Tibial nerve (tissue), 4 donors: Measurements from ENCODE around the gene HOXA4. TPM values are rescaled to one million over a fixed set of nuclear protein-coding genes. Genes with fewer than 3 reads are reported as not detected.

Source experiments
- DNase-seq, 2 donors: peaks; one replicate each; pipeline ENCODE4 v3.0.0-alpha.2; 2019; ENCODE audit warnings: low spot score in 2 of 2
- H3K27ac ChIP-seq, 4 donors: fragments of 200-600 bp; sonication (generic) in 3 of 4; one replicate each; pipeline ENCODE4 v1.5.1; 2017 to 2019; ENCODE audit warnings: mild to moderate bottlenecking in 1 of 4
- H3K27me3 ChIP-seq, 2 donors: fragments of 200-600 bp; sonication (generic) in 1 of 2; one replicate each; pipeline versions ENCODE4 v1.5.1 to v1.6.0; 2017 to 2019
- H3K36me3 ChIP-seq, 3 donors: fragments of 200-600 bp; sonication (generic); one replicate each; pipeline ENCODE4 v1.5.1; 2018 to 2019
- H3K4me1 ChIP-seq, 4 donors: fragments of 200-600 bp; sonication (generic) in 3 of 4; one replicate each; pipeline ENCODE4 v1.5.1; 2017 to 2019
- H3K4me3 ChIP-seq, 4 donors: fragments of 200-600 bp; sonication (generic) in 3 of 4; one replicate each; pipeline ENCODE4 v1.5.1; 2017 to 2019; ENCODE audit warnings: mild to moderate bottlenecking in 1 of 4, moderate library complexity in 1 of 4
- H3K9me3 ChIP-seq, 4 donors: fragments of 200-600 bp; sonication (generic) in 3 of 4; one replicate each; pipeline ENCODE4 v1.5.1; 2017 to 2019
- CTCF ChIP-seq, 5 experiments: fragments of 200-600 bp in 3 of 5; fragments of 450-650 bp in 2 of 5; sonication (generic) in 3 of 5; IDR thresholded peaks; one replicate each; pipeline ENCODE4 v1.5.1; 2016 to 2019; ENCODE audit warnings: antibody characterized with exemption in 5 of 5, mild to moderate bottlenecking in 3 of 5, moderate library complexity in 2 of 5
- EP300 ChIP-seq, 2 donors: sonication (generic); formaldehyde crosslinking; IDR thresholded peaks; one replicate each; pipeline ENCODE4 v1.6.1; 2017; ENCODE audit warnings: antibody characterized with exemption in 2 of 2, mild to moderate bottlenecking in 1 of 2
- POLR2A ChIP-seq, 2 donors: fragments of 450-650 bp; IDR thresholded peaks; one replicate each; pipeline ENCODE4 v1.6.1; 2017; ENCODE audit warnings: antibody characterized with exemption in 2 of 2, mild to moderate bottlenecking in 2 of 2, moderate library complexity in 2 of 2
- WGBS, 2 donors: methylation state at CpG; one replicate each; pipeline ENCODE4 v1.1.5; 2018; 5-methylcytosine and 5-hydroxymethylcytosine counted together
- small RNA-seq: library from RNA; depleted of rRNA; stranded (forward); fragments of <200 nt; gene quantifications from one replicate; pipeline ENCODE3, GENCODE V24; 2016
- total RNA-seq, 4 donors: library from RNA; depleted of rRNA; stranded (reverse); fragments of >200 nt; gene quantifications; one replicate each; pipeline ENCODE4 v1.1.0, GENCODE V29; 2016

HOXA4 gene
- total RNA-seq, 4 donors from 2014 or later: 4.4 to 6.3 (median 4.7) TPM

DNA sequence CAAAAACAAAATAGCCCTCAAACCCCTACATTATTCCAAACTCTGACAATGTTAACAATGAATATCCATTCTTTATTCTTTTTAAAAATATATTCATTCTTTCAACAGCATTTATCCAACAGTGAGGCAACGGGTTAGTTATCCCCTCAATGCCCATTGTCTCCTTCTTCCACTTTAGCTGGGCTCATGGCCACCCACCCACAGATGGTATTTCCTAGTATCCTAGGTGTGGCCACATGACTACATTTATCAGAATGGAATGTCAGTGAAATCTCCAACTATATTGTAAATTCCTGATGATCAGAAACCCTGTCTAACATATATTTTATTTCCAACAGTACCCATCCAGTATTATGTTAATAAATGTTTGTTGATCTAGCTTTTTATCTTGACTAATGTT is 48.4 kb downstream of the HOXA4 start:
- Histone ChIP-seq H3K27ac (no peak overlapping the region), H3K27me3 (peaks cover 0 to 7% of the 10 kb centered on the region in 2 donors), H3K36me3 (no peaks in the 10 kb centered on the region), H3K9me3 (peaks cover 0 to 1% (median 0%) of the 10 kb centered on the region in 4 donors), H3K4me1 (no peaks in the 10 kb centered on the region), H3K4me3 (no peak overlapping the region)
- WGBS, 2 donors: 42 to 47% methylated on average over 1 of the region's 1 CpG
- TF ChIP-seq POLR2A (IDR thresholded peaks at IDR 0.05) (no peak), EP300 (IDR thresholded peaks at IDR 0.05) (no peak), CTCF (IDR thresholded peaks at IDR 0.05) (no peak)
- DNase-seq: no peak

DNA sequence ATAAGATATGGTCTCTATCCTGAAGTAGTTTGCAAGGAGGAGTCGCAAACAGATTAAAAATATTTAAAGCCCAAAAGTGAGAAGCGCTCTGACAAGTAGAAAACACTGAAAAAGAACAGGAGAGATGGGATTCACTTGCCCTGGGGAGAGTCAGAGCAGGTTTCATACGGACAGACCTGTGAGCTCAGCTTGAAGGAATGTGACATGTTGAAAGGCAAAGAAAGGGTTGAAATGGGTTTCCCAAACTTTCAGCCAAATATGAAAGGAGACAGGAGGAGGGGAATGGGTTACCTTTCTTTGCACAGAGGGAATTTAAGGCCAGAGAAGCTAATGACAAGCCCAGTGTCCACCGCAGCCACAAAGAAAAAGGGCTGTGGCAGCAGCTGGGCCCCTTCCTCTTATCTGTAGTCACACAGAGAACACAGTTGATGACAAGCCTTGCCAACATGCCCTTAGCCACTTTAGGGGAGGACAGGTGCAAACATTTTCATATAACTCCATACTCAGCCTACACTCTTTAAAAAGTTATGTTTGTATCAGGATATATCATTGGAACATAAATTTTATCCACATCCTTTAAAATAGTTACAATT is 49.6 kb downstream of the HOXA4 start:
- no peak for TF ChIP-seq CTCF (IDR thresholded peaks at IDR 0.05)
- no peak for TF ChIP-seq EP300 (IDR thresholded peaks at IDR 0.05)
- TF ChIP-seq POLR2A (IDR thresholded peaks at IDR 0.05): no peak
- Histone ChIP-seq H3K4me3 (no peak overlapping the region), H3K4me1 (no peaks in the 10 kb centered on the region), H3K27me3 (no peaks in the 10 kb centered on the region), H3K36me3 (no peaks in the 10 kb centered on the region), H3K27ac (no peak overlapping the region), H3K9me3 (no peaks in the 10 kb centered on the region)
- 72 to 77% methylated on average over 4 of the region's 4 CpGs for WGBS, 2 donors
- no peak for DNase-seq

DNA sequence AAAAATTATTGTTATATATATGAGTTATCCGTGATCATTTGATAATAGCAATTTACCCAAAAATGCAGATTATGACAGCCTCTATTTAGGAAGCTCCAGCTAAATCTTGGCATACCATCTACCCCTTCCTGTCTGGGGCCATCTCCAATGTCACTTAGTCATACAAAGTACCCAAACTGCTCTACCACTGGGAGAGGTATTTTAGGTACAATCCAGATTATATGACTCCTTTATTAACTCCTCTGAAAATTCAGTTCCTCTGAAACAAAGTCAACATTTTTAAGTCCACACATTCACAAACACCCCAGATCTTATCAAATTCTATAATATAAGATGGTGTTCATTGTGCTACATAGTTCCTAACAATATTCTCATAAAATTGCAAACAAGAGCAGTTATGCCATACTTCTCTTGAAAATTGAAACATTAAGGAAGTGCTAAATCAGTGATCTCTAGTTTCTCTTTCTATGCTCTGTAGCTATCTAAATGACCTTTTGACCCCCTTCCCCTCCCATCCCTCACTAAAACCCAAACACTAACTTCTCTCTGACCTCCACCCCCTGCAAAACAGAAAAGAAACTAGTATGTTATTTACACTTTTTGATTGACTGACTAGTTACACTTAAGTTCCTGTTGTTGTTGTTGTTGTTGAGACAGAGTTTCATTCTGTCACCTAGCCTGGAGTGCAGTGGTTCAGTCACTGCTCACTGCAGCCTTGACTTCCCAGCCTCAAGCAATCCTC is 51.2 kb downstream of the HOXA4 start:
- H3K27me3 ChIP-seq: no peaks in the 10 kb centered on the region
- no peaks in the 10 kb centered on the region for H3K36me3 ChIP-seq
- no peak overlapping the region for H3K27ac ChIP-seq
- no peak overlapping the region for H3K4me3 ChIP-seq
- no peak for TF ChIP-seq CTCF (IDR thresholded peaks at IDR 0.05)
- TF ChIP-seq EP300 (IDR thresholded peaks at IDR 0.05): no peak
- no peak for TF ChIP-seq POLR2A (IDR thresholded peaks at IDR 0.05)
- DNase-seq: no peak
- no peaks in the 10 kb centered on the region for H3K4me1 ChIP-seq
- whole genome bisulfite sequencing, 2 donors: 86 to 96% methylated on average over 1 of the region's 1 CpG
- H3K9me3 ChIP-seq: no peaks in the 10 kb centered on the region

DNA sequence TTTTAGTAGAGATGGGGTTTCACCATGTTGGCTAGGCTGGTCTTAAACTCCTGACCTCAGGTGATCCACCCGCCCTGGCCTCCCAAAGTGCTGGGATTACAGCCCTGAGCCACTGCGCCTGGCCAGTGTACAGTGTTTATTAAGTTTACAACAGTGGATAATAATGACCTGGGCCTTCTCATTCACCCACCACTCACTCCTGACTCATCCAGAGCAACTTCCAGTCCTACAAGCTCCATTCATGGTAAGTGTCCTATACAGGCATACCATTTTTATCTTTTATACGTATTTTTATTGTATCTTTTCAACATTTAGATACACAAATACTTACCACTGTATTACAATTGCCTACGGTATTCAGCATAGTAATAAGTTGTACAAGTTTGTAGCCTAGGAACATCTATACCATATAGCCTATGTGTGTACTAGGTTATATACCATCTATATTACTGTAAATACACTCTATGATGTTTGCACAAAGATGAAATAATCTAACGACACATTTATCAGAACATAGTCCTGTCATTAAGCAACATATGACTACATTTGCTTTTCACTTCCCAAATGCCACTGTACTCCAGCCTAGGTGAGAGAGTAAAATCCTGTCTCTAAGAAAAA is 51.8 kb downstream of the HOXA4 start:
- 97 to 98% methylated on average over 5 of the region's 5 CpGs for WGBS, 2 donors
- TF ChIP-seq POLR2A (IDR thresholded peaks at IDR 0.05): no peak
- no peak for TF ChIP-seq CTCF (IDR thresholded peaks at IDR 0.05)
- TF ChIP-seq EP300 (IDR thresholded peaks at IDR 0.05): no peak

More for the DNA sequence above, 51.8 kb downstream of the HOXA4 start:
- H3K27ac ChIP-seq: no peak overlapping the region
- no peak for DNase-seq
- no peak overlapping the region for H3K4me3 ChIP-seq
- no peaks in the 10 kb centered on the region for H3K4me1 ChIP-seq
- no peaks in the 10 kb centered on the region for H3K36me3 ChIP-seq
- no peaks in the 10 kb centered on the region for H3K9me3 ChIP-seq
- H3K27me3 ChIP-seq: no peaks in the 10 kb centered on the region

Small RNA genes within 50 kb of the gene (small RNA-seq; reads per million reads assigned to genes)
- gene AC004080.5: not detected
- not detected for gene RF01977

Other genes with a start within 250 kb of the HOXA4 start
- 1 to 10 TPM in 2 of 4 donors, under 1 TPM in 2; 0.44 to 2.1 (median 1.2) TPM for gene HOXA1, start 34.8 kb downstream of the HOXA4 start, total RNA-seq
- gene HOXA2, start 28.1 kb downstream of the HOXA4 start, total RNA-seq: 1 to 10 TPM; 2.5 to 5.9 (median 5.2) TPM
- gene HOXA5, start 12.9 kb upstream of the HOXA4 start, total RNA-seq: 10 to 100 TPM; 12.0 to 25.9 (median 16.6) TPM
- gene HOXA6, start 17.0 kb upstream of the HOXA4 start, total RNA-seq: 10 to 100 TPM; 11.1 to 30.9 (median 18.7) TPM
- 10 to 100 TPM in 1 of 4 donors, 1 to 10 TPM in 3; 7.0 to 18.8 (median 8.7) TPM for gene HOXA3, start 21.8 kb upstream of the HOXA4 start, total RNA-seq
- gene HOXA7, start 25.9 kb upstream of the HOXA4 start, total RNA-seq: 10 to 100 TPM in 2 of 4 donors, 1 to 10 TPM in 2; 8.7 to 16.9 (median 11.3) TPM
- gene HOXA9, start 34.8 kb upstream of the HOXA4 start, total RNA-seq: 10 to 100 TPM; 10.5 to 13.8 (median 12.7) TPM
- gene HOXA10, start 43.6 kb upstream of the HOXA4 start, total RNA-seq: 10 to 100 TPM; 19.0 to 34.1 (median 24.9) TPM
- gene HOXA11, start 54.5 kb upstream of the HOXA4 start, total RNA-seq: 10 to 100 TPM in 2 of 4 donors, 1 to 10 TPM in 2; 5.0 to 13.2 (median 9.5) TPM
- gene HOXA13, start 69.3 kb upstream of the HOXA4 start, total RNA-seq: 1 to 10 TPM in 1 of 4 donors, under 1 TPM in 3; 0.63 to 1.5 (median 0.72) TPM
- not detected for gene EVX1, start 112.0 kb upstream of the HOXA4 start, total RNA-seq